NT2/D1 (cell line): ENCODE data around the gene GRHPR.
A peak's percentile ranks its signal among the peaks of the same experiment; 100 is the strongest.
"Not testable (repeated sequence)": the region's sequence is repeated elsewhere in the genome, so short reads cannot be mapped to it uniquely, and the experiment has no call there.

Experiments
- DNase-seq: peaks from one replicate; pipeline ENCODE4 v3.0.0-alpha.2; 2011; ENCODE audit warnings: low read depth, low spot score
- H3K27me3 ChIP-seq: 2 replicates; pipeline ENCODE4 v1.6.0; 2011; ENCODE audit warnings: mild to moderate bottlenecking; ENCODE audit not compliant: insufficient read length, insufficient read depth
- H3K36me3 ChIP-seq: 2 replicates; pipeline ENCODE4 v1.6.1; 2011; ENCODE audit warnings: mild to moderate bottlenecking, low read length, mixed read lengths; ENCODE audit not compliant: insufficient read depth, insufficient read length
- H3K4me1 ChIP-seq: 2 replicates; pipeline ENCODE4 v1.5.1; 2011; ENCODE audit not compliant: insufficient read depth, insufficient read length
- H3K4me3 ChIP-seq: 2 replicates; pipeline ENCODE4 v1.5.1; 2011; ENCODE audit warnings: low read depth; ENCODE audit not compliant: insufficient read length
- H3K9ac ChIP-seq: 2 replicates; pipeline ENCODE4 v1.6.0; 2011; ENCODE audit warnings: low read depth; ENCODE audit not compliant: insufficient read length
- H3K9me3 ChIP-seq: 2 replicates; pipeline ENCODE4 v1.5.1; 2011; ENCODE audit warnings: mild to moderate bottlenecking, low read length; ENCODE audit not compliant: insufficient read depth
- SUZ12 ChIP-seq: IDR thresholded peaks from 2 replicates; pipeline ENCODE4 v1.6.1; 2011; ENCODE audit not compliant: insufficient read length, insufficient read depth; ENCODE audit errors: extremely low read depth
- YY1 ChIP-seq: IDR thresholded peaks from 2 replicates; pipeline ENCODE4 v1.6.1; 2011; ENCODE audit not compliant: insufficient read length, insufficient read depth
- ZNF274 ChIP-seq: IDR thresholded peaks from 2 replicates; pipeline ENCODE4 v1.6.1; 2011; ENCODE audit warnings: mild to moderate bottlenecking, low read depth, low read length

The GRHPR gene

GRCh38 chr9:37476930-37477329, 54.4 kb downstream of the GRHPR start:
- Histone ChIP-seq H3K27me3 (no peaks in the 10 kb centered on the region), H3K9ac (no peak overlapping the region), H3K4me1 (no peaks in the 10 kb centered on the region), H3K4me3 (no peak overlapping the region), H3K36me3 (no peaks in the 10 kb centered on the region), H3K9me3 (peaks cover 19% of the 10 kb centered on the region)
- TF ChIP-seq SUZ12 = no peak
- no peak for TF ChIP-seq ZNF274
- TF ChIP-seq YY1 = no peak
- DNase-seq = no peak

- H3K4me3 ChIP-seq, DNase-seq, H3K9ac ChIP-seq, H3K4me1 ChIP-seq, H3K36me3 ChIP-seq, H3K27me3 ChIP-seq: not testable (repeated sequence)
- peaks cover 19% of the 10 kb centered on the region for H3K9me3 ChIP-seq
Observed at GRCh38 chr9:37477443-37477842, 54.9 kb downstream of the GRHPR start.

- H3K9me3 ChIP-seq = peaks cover 19% of the 10 kb centered on the region
- H3K4me1 ChIP-seq, H3K27me3 ChIP-seq, H3K4me3 ChIP-seq, H3K9ac ChIP-seq, H3K36me3 ChIP-seq, DNase-seq: not testable (repeated sequence)
Observed at GRCh38 chr9:37477987-37478619, 55.6 kb downstream of the GRHPR start.

GRCh38 chr9:37480759-37481158, 58.3 kb downstream of the GRHPR start:
- H3K9ac ChIP-seq = no peak overlapping the region
- H3K27me3 ChIP-seq = no peaks in the 10 kb centered on the region
- no peaks in the 10 kb centered on the region for H3K4me1 ChIP-seq
- TF ChIP-seq SUZ12 = no peak
- no peak for TF ChIP-seq ZNF274
- TF ChIP-seq YY1 = no peak
- DNase-seq = no peak
- H3K9me3 ChIP-seq = peaks cover 1% of the 10 kb centered on the region; the same call in 1 of the 2 replicates
- no peaks in the 10 kb centered on the region for H3K36me3 ChIP-seq
- H3K4me3 ChIP-seq = no peak overlapping the region

GRCh38 chr9:37485389-37486255, 63.1 kb downstream of the GRHPR start, which contains the start of gene POLR1E:
Gene POLR1E (plus strand): TSS chr9:37485948. CDS start chr9:37486048, 100 bp downstream.
- Histone ChIP-seq H3K27me3 (no peaks in the 10 kb centered on the region), H3K4me3 (peak within 1 kb of the TSS; percentile 96), H3K9ac (peak within 1 kb of the TSS; percentile 90), H3K9me3 (no peaks in the 10 kb centered on the region), H3K36me3 (peaks cover 35% of the 10 kb centered on the region), H3K4me1 (peaks cover 10% of the 10 kb centered on the region)
- peak; percentile 95 for DNase-seq
- no peak for TF ChIP-seq YY1
- TF ChIP-seq ZNF274 = no peak
- TF ChIP-seq SUZ12 = no peak

- Histone ChIP-seq H3K27me3 (no peaks in the 10 kb centered on the region), H3K4me1 (peaks cover 10% of the 10 kb centered on the region), H3K4me3 (peak overlapping the region; percentile 96), H3K36me3 (peaks cover 41% of the 10 kb centered on the region), H3K9me3 (no peaks in the 10 kb centered on the region), H3K9ac (peak overlapping the region; percentile 90)
- no peak for DNase-seq
- TF ChIP-seq YY1 (no peak), SUZ12 (no peak), ZNF274 (no peak)
Observed at GRCh38 chr9:37486256-37486615, 63.7 kb downstream of the GRHPR start.
